Stimulated activated CD4-positive, alpha-beta T cell treated with anti-CD3 and anti-CD28 coated beads, TNF-alpha, amount 100 ng/mL, for 1 hour (primary cell): ENCODE measurements around the gene SKIL.

Experiments
- DNase-seq, 3 donors: peaks; one replicate each; pipeline ENCODE4 v3.0.0-alpha.2; 2020; ENCODE audit warnings: low read depth in 3 of 3, low spot score in 1 of 3

Gene SKIL

DNA sequence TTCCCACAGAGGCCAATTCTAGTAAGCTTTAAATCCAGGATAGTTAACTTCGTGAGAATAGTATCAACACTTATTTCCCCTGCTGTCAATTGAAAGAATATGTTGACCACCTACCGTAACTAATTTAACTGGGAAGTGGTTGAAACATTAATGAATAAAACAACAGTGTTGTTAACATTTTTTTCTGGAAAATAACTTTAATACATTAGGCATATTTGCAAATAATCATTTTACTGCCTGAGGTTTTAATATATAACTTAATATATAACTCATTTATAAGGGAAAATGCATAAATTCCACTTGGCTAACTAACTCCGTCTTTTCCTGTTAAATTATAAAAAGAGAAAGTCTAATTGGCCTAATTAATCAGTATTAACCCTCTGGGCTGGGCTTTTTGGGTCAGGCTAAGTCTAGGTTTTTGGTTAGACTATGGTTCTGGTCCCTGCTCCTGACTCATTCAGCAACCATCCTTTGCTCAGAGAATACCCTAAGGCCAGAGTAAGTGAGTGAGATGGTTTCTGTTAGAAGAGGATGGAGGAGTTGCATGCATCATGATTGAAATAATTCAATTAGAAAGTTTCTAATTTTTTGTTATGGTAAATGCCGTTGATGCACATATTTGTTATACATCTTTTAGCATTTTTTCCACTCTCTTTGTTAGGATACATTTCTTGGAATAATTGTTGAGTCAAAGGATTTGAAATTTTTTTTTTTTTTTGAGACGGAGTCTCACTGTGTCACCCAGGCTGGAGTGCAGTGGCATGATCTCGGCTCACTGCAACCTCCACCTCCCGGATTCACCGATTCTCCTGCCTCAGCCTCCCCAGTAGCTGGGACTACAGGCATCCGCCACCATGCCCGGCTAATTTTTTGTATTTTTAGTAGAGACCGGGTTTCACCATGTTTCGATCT lies 10.8 kb upstream of the SKIL start:
- DNase-seq = no peak

DNA sequence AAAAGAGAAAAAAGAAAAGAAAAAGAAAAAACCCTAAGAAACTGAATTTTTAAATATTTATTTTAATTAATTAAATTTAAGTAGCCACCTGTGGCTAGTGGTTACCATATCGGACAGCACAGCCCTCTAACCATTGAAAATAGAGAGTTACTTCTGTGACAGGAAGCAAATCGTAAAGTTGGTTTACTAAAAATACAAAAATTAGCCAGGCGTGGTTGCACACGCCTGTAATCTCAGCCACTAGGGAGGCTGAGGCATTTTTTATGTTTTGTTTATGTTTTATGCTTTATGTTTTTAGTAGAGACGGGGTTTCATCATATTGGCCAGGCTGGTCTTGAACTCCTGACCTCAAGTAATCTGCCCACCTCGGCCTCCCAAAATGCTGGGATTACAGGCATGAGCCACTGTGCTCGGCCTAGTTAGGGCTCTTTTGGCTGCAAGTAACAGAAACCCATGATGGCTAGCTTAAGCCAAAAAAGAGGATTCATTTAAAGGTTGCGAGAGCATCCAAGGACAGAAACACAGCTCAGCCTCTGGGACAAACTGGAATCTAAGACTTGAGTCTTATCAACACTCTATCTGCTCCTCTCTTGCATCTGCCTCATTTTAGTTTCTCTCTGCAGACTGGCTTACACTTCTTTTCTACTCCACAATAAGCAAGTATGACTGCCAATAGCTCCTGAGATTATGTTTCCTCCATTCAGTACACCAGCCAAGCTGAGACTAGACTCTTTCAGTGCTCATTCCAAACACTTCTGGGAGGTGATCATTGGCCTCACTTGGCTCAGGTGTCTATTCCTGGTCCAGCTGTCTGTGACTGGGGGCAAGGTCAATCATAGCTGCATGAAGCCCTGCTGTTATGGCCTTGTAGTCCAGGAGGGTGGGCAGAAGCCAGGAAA lies 6.8 kb upstream of the SKIL start:
- DNase-seq = no peak

DNA sequence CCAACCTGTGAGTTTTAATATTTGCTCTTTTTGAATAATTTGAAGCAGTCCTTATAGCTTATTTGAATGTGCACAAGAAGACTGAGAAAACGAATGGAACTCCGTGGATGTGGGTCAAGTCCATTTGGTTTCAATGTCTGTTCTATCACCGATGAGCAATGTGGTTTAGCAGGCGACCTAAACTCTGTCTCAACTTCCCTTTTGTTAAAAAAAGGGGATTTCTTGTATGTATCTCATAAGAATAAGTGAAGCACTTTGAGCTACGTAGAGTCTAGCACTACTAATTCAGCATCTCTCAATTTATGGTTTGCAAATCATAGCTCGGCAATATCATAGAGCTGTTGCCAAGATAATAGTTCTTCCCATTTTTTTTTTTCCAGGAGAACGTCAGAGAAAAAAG lies 4.6 kb upstream of the SKIL start:
- DNase-seq = no peak

GRCh38 chr3:170353485-170353884 lies 4.0 kb upstream of the SKIL start:
- no peak for DNase-seq

DNA sequence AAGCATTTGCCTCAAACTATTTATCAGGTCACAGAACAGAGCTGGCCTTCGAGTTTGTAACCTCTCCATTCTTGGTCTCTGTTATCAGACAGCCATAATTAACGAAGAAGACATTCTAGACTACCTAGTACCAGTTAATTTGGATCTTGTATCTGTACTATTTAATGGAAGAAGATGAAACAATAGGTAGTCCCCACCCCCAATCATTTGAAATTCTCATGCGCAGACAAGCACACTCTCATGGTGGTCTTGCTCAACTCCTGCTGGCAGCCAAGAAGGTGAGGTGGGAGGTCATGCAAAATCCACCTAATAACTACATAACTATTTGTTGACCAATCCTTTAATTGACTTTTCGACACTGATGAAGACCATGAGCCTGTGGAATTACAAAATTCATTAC lies 2.8 kb upstream of the SKIL start:
- no peak for DNase-seq

DNA sequence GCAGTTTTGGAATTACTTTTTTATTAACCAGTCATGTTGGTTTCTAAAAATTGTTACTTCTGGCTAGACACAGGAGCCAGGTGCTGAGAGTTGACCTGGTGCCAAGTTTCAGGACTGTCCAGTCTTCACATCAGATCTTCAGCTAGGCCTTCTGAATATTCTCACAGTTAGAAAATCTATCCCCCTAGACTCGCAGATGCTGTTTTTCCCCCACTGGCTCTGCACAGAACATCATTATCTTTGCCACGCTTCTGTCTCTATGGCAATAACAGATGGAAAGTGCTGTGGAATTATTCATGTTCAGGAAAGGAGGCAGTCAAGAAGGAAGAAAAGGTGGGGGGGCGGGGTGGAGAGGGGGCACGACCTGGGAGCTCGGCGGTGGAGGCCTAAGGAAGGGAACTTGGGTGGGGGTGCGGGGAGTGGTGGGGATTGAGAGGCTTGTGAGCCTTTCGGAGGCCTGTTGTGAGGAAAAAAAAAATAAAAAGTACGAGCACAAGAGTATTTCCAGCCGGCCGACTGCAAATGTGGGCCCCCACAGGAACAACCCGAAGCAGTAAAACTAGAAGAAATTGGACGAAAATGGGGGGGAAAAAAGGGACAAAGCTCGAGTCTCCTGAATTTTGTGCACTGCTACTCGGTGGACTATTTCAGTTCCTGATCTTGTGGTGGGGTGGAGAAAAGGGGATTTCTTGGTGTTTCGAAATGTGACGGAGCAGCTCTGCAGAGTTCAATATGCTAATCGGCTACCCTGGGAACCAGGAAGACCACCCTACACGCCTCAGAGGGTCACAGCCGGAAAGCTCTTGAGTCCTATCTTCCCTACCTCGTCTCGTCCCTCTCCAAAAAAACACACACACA lies 1.5 kb upstream of the SKIL start:
- no peak for DNase-seq

DNA sequence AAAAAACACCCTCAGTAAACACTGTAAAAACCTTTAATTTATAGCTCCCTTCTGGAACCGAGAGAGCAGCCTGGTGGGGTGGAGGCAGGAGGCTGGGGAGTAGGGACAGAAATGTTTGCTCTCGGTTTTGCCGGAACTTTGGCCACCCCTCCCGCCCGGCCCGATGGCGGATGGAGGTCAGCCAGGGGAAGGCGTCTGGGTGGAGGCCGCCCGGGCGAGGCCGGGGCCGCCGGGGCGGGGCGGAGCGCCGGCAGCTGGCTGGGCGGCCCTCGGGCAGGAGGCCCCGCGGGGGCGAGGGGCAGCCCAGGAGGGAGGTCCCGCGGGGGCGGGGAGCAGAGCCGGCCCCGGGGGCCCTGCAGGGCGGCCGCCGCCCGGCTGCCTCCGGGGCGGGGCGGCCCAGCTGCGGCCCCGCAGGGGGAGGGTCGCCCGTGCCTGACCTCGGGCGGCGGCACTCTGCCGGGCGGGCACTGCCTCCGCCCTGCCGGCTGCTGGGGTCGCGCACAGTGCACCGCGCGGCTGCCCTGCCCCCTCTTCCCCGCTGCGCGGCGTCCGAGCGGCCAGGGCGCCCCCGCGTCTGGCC lies 829 bp upstream of the SKIL start:
- DNase-seq = peak; percentile 19 to 38 (median 29)

GRCh38 chr3:170358042-170359010 lies 811 bp downstream of the SKIL start:
- peak; percentile 53 to 64 (median 63) for DNase-seq

- DNase-seq = no peak
These were observed 1.7 kb downstream of the SKIL start for GRCh38 chr3:170359178-170359704.

DNA sequence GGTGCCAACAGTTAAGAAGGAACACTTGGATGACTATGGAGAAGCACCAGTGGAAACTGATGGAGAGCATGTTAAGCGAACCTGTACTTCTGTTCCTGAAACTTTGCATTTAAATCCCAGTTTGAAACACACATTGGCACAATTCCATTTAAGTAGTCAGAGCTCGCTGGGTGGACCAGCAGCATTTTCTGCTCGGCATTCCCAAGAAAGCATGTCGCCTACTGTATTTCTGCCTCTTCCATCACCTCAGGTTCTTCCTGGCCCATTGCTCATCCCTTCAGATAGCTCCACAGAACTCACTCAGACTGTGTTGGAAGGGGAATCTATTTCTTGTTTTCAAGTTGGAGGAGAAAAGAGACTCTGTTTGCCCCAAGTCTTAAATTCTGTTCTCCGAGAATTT lies 3.0 kb downstream of the SKIL start:
- DNase-seq = no peak

DNA sequence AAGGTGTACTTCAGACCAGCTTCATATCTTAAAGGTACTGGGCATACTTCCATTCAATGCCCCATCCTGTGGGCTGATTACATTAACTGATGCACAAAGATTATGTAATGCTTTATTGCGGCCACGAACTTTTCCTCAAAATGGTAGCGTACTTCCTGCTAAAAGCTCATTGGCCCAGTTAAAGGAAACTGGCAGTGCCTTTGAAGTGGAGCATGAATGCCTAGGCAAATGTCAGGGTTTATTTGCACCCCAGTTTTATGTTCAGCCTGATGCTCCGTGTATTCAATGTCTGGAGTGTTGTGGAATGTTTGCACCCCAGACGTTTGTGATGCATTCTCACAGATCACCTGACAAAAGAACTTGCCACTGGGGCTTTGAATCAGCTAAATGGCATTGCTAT lies 3.4 kb downstream of the SKIL start:
- no peak for DNase-seq

DNA sequence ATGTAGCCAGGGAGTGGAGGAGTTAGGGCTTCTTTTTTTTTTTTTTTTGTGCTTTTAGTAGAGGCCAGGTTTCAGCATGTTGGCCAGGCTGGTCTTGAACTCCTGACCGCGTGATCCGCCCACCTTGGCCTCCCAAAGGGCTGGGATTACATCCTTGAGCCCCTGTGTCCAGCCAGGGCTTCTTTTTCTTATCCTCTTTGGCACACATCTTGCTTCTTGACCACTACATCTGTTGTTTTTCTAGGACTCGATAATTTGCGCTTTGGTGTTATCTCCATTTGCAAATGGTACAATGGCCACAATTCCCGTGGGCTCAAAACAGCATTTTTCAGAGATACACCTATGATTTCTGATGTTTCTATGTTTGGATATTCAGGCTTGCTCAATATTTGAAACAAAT lies 4.2 kb downstream of the SKIL start:
- DNase-seq = no peak

DNA sequence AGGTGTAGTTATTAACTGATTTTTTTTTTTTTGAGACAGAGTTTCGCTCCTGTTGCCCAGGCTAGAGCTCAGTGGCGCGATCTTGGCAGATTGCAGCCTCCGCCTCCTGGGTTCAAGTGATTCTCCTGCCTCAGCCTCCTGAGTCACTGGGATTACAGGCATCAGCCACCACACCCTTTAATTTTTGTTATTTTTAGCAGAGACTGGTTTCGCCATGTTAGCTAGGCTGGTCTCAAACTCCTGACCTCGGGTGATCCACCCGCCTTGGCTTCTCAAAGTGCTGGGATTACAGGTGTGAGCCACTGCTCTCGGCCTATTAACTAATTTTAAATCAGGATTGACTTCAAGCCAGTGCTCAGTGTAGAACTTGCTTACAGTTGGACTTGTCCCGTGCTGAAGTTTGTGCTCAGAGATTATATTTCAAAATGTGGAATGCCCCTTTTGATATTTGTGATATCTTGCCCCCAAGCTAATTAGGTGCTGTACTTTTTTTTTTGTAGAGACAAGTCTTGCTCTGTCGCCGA lies 6.0 kb downstream of the SKIL start:
- DNase-seq = no peak

GRCh38 chr3:170364965-170365364 lies 7.5 kb downstream of the SKIL start:
- DNase-seq = no peak

GRCh38 chr3:170367797-170368196 lies 10.3 kb downstream of the SKIL start:
- DNase-seq = no peak

DNA sequence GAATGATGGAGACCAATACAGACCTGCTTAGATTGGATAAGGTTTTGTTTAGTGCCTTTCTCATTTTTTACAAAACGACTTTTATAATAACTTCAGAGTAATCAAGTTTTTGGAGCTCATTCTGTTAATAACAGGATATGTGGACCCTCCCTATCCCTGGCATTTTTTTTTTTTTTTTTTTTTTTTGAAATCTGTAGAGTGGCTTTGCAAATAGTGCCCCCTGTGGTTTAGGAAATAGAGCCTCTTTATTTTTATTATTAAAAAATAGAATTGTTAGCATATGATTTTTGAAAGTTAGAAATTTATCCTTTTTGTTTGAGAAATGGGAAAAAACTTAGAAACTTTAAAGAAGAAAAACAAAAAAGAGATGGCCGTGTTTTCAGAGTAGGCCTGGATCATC lies 11.4 kb downstream of the SKIL start:
- DNase-seq = no peak

DNA sequence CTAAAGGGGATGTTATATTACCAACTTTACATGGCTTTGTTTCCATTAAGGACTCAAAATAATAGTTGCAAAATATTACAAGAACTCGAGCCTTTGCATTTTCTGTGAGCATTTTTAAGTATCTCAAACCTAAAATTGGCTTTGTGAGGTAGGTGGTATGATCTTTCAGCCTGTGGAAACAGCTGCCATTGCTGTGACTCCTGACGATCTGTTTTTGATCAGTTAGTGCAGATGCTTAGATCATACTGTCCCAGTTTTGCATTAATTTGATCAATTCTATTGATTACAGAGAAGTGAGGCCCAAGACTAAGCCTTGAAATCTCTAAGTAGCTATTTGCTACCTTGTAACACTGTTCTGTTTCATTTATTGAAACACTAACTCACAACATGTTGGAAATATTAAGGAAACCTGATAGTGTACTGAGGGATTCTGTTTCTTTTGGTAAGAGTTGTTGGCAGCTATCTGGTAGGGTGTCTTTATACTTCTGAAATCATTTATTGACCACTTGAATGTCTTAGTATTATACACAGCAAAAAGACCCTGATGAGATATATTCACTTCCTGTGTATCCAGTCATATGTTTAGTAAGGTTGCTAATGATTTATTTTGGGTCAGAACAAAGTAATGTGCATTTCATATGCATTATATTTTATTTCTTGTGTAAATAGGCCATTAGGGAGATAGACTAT lies 14.8 kb downstream of the SKIL start:
- no peak for DNase-seq

- no peak for DNase-seq
These were observed 26.1 kb downstream of the SKIL start for GRCh38 chr3:170383567-170383966.

GRCh38 chr3:170386468-170386867 lies 29.0 kb downstream of the SKIL start:
- no peak for DNase-seq
